Pancreas (tissue), 10 donors: ENCODE data around the gene PPT1. TPM values are rescaled to one million over a fixed set of nuclear protein-coding genes. Genes with fewer than 3 reads are reported as not detected.

ENCODE experiments used
- ATAC-seq, 4 donors: fragments of 200-7000 bp; cut with Tn5 transposase; one replicate each; pipeline versions ENCODE4 v1.8.0 to v1.9.1; 2020; ENCODE audit warnings: mild to moderate bottlenecking in 4 of 4, moderate library complexity in 4 of 4
- DNase-seq, 6 donors: peaks; one replicate each; pipeline ENCODE4 v3.0.0-alpha.2; 2020
- FAIRE-seq: peaks from 2 replicates; lab custom pipeline; 2012; peaks lifted over from hg19 to GRCh38; lab: Jason Lieb, UNC
- H3K27ac ChIP-seq, 4 donors: fragments of 200-600 bp; sonication (generic); 1 replicate in 3 of 4; 2 replicates in 1 of 4; pipeline versions ENCODE4 v1.5.0 to v1.8.0; 2020
- H3K27me3 ChIP-seq, 4 donors: fragments of 200-600 bp; one replicate each; pipeline ENCODE4 v1.8.0; 2021
- H3K36me3 ChIP-seq, 3 donors: fragments of 200-600 bp; sonication (generic) in 1 of 3; one replicate each; pipeline versions ENCODE4 v1.5.0 to v1.8.0; 2020 to 2021
- H3K4me1 ChIP-seq, 3 donors: fragments of 200-600 bp; one replicate each; pipeline ENCODE4 v1.8.0; 2021
- H3K4me3 ChIP-seq, 4 donors: fragments of 200-600 bp; sonication (generic) in 2 of 4; one replicate each; pipeline versions ENCODE4 v1.5.0 to v1.8.0; 2020 to 2021
- H3K9me3 ChIP-seq, 4 donors: fragments of 200-600 bp; one replicate each; pipeline ENCODE4 v1.8.0; 2021
- CTCF ChIP-seq, 4 donors: fragments of 200-600 bp; sonication (generic) in 3 of 4; IDR thresholded peaks; one replicate each; pipeline versions ENCODE4 v1.5.0 to v1.8.0; 2021; ENCODE audit warnings: antibody characterized with exemption in 4 of 4
- WGBS, 2 donors: extraction: QIAGEN DNeasy Blood & Tissue Kit; methylation state at CpG; one replicate each; pipeline ENCODE4 v1.1.7; 2013; 5-methylcytosine and 5-hydroxymethylcytosine counted together
- intact Hi-C, 3 donors: fragments of 100-400 bp; cut with DNase I; formaldehyde crosslinking; loops; one replicate each; pipeline versions ENCODE4 v1.11.1 to v1.14.2; 2022
- polyA plus RNA-seq, 2 donors: library from polyadenylated mRNA; stranded (reverse); fragments of 200-250 nt; gene quantifications; one replicate each; pipeline ENCODE4 v1.2.3, GENCODE V29; 2013
- total RNA-seq, 6 donors: library from RNA; stranded (reverse); fragmentation: NEBNext Ultra II Directional in 4 of 6; extraction: Animal tissue kit (Norgen Biotek cat#: 25700) in 4 of 6; gene quantifications; one replicate each; pipeline versions ENCODE4 v1.2.1 to v1.2.4, GENCODE V29; 2021 to 2023
- donor health status: healthy with polysubstance abuse.
- donor health status: DM: no; HTN: no; CAD: no; lungs with moderate emphysema.
- donor health status: DM: no; HTN: no; CAD: no.
- donor health status: control.
- donor health status: control.
- donor health status: Bipolar disorder and iron deficiency.
- donor health status: DM: yes; HTN: yes; CAD: no.
- donor health status: DM: no; HTN: no; CAD: no.
- donor health status: DM: no; HTN: no; CAD: no.
- donor health status: DM: yes; HTN: yes; CAD: no.

PPT1 gene
- total and polyA plus RNA-seq, 8 donors = 20.1 to 74.1 (median 32.2) TPM

GRCh38 chr1:40045766-40046165, 51.3 kb downstream of the PPT1 start:
- DNase-seq (no peak), ATAC-seq (no peak), FAIRE-seq (no peak)
- Histone ChIP-seq H3K36me3 (no peaks in the 10 kb centered on the region), H3K27ac (no peak overlapping the region), H3K4me3 (no peak overlapping the region), H3K27me3 (no peaks in the 10 kb centered on the region), H3K4me1 (peaks cover 10 to 33% (median 12%) of the 10 kb centered on the region in 3 donors), H3K9me3 (no peaks in the 10 kb centered on the region)
- intact Hi-C loops = no loop called here
- WGBS, 2 donors = 95 to 98% methylated on average over 3 of the region's 3 CpGs
- no peak for TF ChIP-seq CTCF (IDR thresholded peaks at IDR 0.05)

GRCh38 chr1:40045182-40045581, 51.9 kb downstream of the PPT1 start:
- FAIRE-seq (no peak), ATAC-seq (no peak), DNase-seq (no peak)
- TF ChIP-seq CTCF (IDR thresholded peaks at IDR 0.05) = no peak
- no peaks in the 10 kb centered on the region for H3K27me3 ChIP-seq
- H3K27ac ChIP-seq = no peak overlapping the region
- 91 to 94% methylated on average over 4 of the region's 4 CpGs for WGBS, 2 donors
- no peaks in the 10 kb centered on the region for H3K9me3 ChIP-seq
- intact Hi-C loops = no loop called here
- H3K4me1 ChIP-seq = peaks cover 10 to 33% (median 12%) of the 10 kb centered on the region in 3 donors
- H3K4me3 ChIP-seq = no peak overlapping the region
- no peaks in the 10 kb centered on the region for H3K36me3 ChIP-seq

DNA sequence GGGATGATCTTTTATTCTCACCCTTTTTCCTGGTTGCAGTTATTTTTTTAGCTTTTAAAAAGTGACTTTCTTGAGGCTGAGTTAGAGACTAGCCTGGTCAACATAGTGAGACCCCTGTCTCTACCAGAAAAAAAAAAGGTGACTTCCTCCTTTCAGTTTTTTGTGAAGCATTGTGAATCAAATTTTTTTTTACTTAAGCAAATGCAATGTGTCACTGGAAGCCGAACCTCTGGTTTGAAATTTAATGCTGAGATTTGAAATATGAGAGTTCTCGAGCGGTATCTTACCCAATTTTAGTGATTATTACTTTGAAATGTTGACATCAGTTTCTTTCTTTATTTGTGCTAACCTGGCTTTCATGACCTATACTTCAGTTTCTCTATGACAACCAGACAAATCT, 52.9 kb downstream of the PPT1 start:
- no peak for DNase-seq
- Histone ChIP-seq H3K27ac (no peak overlapping the region), H3K4me1 (peaks cover 13 to 36% (median 14%) of the 10 kb centered on the region in 3 donors), H3K4me3 (no peak overlapping the region), H3K27me3 (no peaks in the 10 kb centered on the region), H3K36me3 (no peaks in the 10 kb centered on the region), H3K9me3 (no peaks in the 10 kb centered on the region)
- TF ChIP-seq CTCF (IDR thresholded peaks at IDR 0.05) = no peak
- WGBS, 2 donors = 60 to 70% methylated on average over 3 of the region's 3 CpGs
- ATAC-seq = no peak
- intact Hi-C loops = no loop called here
- no peak for FAIRE-seq

DNA sequence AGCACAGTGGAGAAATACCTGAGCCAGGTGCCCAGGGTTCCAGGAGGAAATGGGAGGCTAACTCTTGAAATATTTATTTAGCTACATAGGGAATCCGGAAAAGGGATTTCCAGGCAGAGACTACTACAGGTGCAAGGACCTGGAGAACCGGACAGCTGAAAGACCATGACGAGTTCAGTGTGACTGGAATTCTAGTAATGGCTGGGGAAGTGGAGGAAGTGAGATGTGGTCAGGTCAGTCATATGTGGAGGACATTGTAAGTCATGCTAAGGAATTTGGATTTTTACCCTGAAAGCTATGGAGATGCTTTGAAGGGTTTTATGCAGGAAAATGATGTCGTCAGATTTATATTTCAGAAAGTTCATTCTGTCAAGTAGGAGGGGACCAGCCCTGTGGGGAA, 54.7 kb downstream of the PPT1 start:
- Histone ChIP-seq H3K36me3 (no peaks in the 10 kb centered on the region), H3K4me3 (peak overlapping the region in 1 of 4 donors; percentile 98), H3K9me3 (no peaks in the 10 kb centered on the region), H3K4me1 (peaks cover 18 to 46% (median 19%) of the 10 kb centered on the region in 3 donors), H3K27ac (no peak overlapping the region), H3K27me3 (no peaks in the 10 kb centered on the region)
- TF ChIP-seq CTCF (IDR thresholded peaks at IDR 0.05) = no peak
- WGBS, 2 donors = 67 to 68% methylated on average over 4 of the region's 4 CpGs
- intact Hi-C loops = no loop called here
- ATAC-seq (no peak), FAIRE-seq (no peak), DNase-seq (no peak)

- no peak for TF ChIP-seq CTCF (IDR thresholded peaks at IDR 0.05)
- H3K27me3 ChIP-seq = no peaks in the 10 kb centered on the region
- H3K36me3 ChIP-seq = no peaks in the 10 kb centered on the region
- H3K9me3 ChIP-seq = no peaks in the 10 kb centered on the region
- ATAC-seq = no peak
- H3K27ac ChIP-seq = no peak overlapping the region
- FAIRE-seq = no peak
- H3K4me3 ChIP-seq = peak overlapping the region; percentile 79 to 99 (median 94)
- intact Hi-C loops = no loop called here
- H3K4me1 ChIP-seq = peaks cover 27 to 50% (median 27%) of the 10 kb centered on the region in 3 donors
- DNase-seq = no peak
- 7 to 10% methylated on average over 5 of the region's 5 CpGs for WGBS, 2 donors
Observed at GRCh38 chr1:40041466-40041838, 55.6 kb downstream of the PPT1 start.
